Upper lobe of right lung (tissue), 1 donor: ENCODE data around the gene FLAD1. TPM values are rescaled to one million over a fixed set of nuclear protein-coding genes. Genes with fewer than 3 reads are reported as not detected.
"Not testable (repeated sequence)": the region's sequence is repeated elsewhere in the genome, so short reads cannot be mapped to it uniquely, and the experiment has no call there.

Experiments used
- ATAC-seq: fragments of 200-7000 bp; cut with Tn5 transposase; one replicate; pipeline ENCODE4 v1.9.1; 2020; ENCODE audit warnings: mild to moderate bottlenecking, moderate library complexity
- DNase-seq: peaks from one replicate; pipeline ENCODE4 v3.0.0-alpha.2; 2020
- H3K27ac ChIP-seq: fragments of 200-600 bp; one replicate; pipeline ENCODE4 v1.8.0; 2022
- H3K27me3 ChIP-seq: fragments of 200-600 bp; one replicate; pipeline ENCODE4 v1.8.0; 2022; ENCODE audit warnings: mild to moderate bottlenecking
- H3K36me3 ChIP-seq: fragments of 200-600 bp; one replicate; pipeline ENCODE4 v1.8.0; 2022
- H3K4me1 ChIP-seq: fragments of 200-600 bp; one replicate; pipeline ENCODE4 v1.8.0; 2022
- H3K4me3 ChIP-seq: fragments of 200-600 bp; one replicate; pipeline ENCODE4 v1.8.0; 2022; ENCODE audit warnings: mild to moderate bottlenecking
- H3K9me3 ChIP-seq: fragments of 200-600 bp; one replicate; pipeline ENCODE4 v1.8.0; 2022
- intact Hi-C: fragments of 100-400 bp; cut with DNase I; formaldehyde crosslinking; loops from one replicate; pipeline ENCODE4 v1.11.0; 2022
- total RNA-seq: library from RNA; stranded (reverse); fragmentation: NEBNext Ultra II Directional; extraction: Animal tissue kit (Norgen Biotek cat#: 25700); gene quantifications from one replicate; pipeline ENCODE4 v1.2.1, GENCODE V29; 2021
- TF ChIP-seq, protein P1 (sequence below): fragments of 200-600 bp; IDR thresholded peaks from one replicate; pipeline ENCODE4 v1.8.0; 2022; ENCODE audit warnings: antibody characterized with exemption
- donor health status: DM: no; HTN: yes; CAD: no; lungs with severe emphysema.

FLAD1 gene
- total RNA-seq, 1 donor from 2014 or later: 29.0 TPM

GRCh38 chr1:154995301-154995983 is 12.3 kb downstream of the FLAD1 start:
- H3K9me3 ChIP-seq, H3K27me3 ChIP-seq, H3K4me3 ChIP-seq, H3K27ac ChIP-seq, intact Hi-C loops: not testable (repeated sequence)
- peak; percentile 7 for ATAC-seq
- H3K36me3 ChIP-seq: peaks cover 12% of the 10 kb centered on the region
- H3K4me1 ChIP-seq: peaks cover 17% of the 10 kb centered on the region
- peak; percentile 63 for DNase-seq
- TF ChIP-seq, protein P1, sequence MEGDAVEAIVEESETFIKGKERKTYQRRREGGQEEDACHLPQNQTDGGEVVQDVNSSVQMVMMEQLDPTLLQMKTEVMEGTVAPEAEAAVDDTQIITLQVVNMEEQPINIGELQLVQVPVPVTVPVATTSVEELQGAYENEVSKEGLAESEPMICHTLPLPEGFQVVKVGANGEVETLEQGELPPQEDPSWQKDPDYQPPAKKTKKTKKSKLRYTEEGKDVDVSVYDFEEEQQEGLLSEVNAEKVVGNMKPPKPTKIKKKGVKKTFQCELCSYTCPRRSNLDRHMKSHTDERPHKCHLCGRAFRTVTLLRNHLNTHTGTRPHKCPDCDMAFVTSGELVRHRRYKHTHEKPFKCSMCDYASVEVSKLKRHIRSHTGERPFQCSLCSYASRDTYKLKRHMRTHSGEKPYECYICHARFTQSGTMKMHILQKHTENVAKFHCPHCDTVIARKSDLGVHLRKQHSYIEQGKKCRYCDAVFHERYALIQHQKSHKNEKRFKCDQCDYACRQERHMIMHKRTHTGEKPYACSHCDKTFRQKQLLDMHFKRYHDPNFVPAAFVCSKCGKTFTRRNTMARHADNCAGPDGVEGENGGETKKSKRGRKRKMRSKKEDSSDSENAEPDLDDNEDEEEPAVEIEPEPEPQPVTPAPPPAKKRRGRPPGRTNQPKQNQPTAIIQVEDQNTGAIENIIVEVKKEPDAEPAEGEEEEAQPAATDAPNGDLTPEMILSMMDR: peak; percentile 41

DNA sequence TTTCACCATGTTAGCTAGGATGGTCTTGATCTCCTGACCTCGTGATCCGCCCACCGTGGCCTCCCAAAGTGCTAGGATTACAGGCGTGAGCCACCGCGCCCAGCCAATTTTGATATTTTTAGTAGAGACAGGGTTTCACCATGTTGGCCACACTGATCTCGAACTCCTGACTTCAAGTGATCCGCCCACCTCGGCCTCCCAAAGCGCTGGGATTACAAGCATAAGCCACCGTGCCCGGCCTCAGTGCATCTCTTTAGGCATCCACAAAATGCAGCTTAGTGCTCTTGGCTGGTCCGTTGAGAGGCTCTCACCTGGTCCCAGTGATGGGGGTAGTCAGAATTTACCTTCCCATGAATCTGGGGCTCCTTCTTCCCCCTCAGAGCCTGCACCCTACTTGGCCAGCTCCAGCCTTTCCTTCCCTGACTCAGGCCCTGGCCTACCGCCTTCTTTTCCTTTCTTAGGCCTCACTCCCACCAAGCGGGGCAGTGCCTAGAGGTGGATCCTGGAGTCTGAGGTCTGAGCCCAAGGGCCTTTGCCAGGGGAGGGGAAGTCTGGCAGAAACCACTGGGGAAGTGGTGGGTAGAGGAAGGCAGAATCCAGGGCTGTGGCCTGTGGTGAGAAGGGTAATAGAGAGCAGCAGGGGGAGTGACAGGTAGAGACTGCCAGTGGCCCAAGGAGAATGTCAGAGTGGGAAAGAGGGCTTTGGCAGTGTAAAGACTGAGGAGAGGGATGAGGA is 14.0 kb downstream of the FLAD1 start:
- H3K27me3 ChIP-seq: no peaks in the 10 kb centered on the region
- no peak overlapping the region for H3K27ac ChIP-seq
- TF ChIP-seq, protein P1: no peak
- H3K4me3 ChIP-seq: no peak overlapping the region
- ATAC-seq (no peak), DNase-seq (peak; percentile 55)
- H3K9me3 ChIP-seq: no peaks in the 10 kb centered on the region
- no peaks in the 10 kb centered on the region for H3K36me3 ChIP-seq
- intact Hi-C loops: no loop called here
- H3K4me1 ChIP-seq: peaks cover 17% of the 10 kb centered on the region

GRCh38 chr1:154998201-154998780 is 15.1 kb downstream of the FLAD1 start:
- no peak for ATAC-seq

DNA sequence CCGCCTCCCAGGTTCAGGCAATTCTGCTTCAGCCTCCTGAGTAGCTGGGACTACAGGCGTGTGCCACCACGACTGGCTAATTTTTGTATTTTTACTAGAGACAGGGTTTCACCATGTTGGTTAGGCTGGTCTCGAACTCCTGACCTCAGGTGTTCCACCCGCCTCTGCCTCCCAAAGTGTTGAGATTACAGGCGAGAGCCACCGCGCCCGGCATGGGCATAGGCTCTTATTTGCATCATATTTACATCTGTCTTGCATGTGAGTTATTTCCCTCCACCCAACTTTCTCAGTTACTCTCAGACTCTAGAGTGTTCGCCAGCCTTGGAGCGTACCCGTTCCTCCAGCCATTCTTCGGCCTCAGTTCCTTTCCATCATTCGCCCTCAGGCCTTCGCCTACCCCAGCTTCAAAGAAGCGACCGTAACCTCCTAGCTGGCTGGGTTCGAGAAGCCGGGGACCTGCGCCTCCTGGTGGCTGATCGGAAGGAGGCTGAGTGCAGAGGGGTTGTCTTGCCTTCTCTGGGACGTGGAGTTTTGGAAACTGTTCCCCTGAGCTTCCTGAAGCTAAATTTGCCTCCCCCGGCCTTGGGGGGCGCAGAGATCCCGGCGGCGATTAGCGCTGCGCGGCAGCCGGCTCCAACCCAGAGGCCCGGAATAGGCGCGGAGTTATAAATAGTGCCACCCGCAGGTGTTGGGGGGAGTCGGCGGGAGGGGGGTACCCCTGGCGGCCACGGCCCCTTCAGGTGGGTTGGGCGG is 15.8 kb downstream of the FLAD1 start:
- no peaks in the 10 kb centered on the region for H3K9me3 ChIP-seq
- DNase-seq (peak; percentile 86), ATAC-seq (no peak)
- peak overlapping the region; percentile 88 for H3K4me3 ChIP-seq
- peaks cover 18% of the 10 kb centered on the region for H3K4me1 ChIP-seq
- TF ChIP-seq, protein P1: peak; percentile 81
- H3K27me3 ChIP-seq: no peaks in the 10 kb centered on the region
- H3K36me3 ChIP-seq: no peaks in the 10 kb centered on the region
- intact Hi-C loops: no loop called here
- H3K27ac ChIP-seq: peak overlapping the region; percentile 90

More at GRCh38 chr1:154998201-154998780, 15.1 kb downstream of the FLAD1 start:
- peak; percentile 37 for DNase-seq
- no peaks in the 10 kb centered on the region for H3K36me3 ChIP-seq
- H3K9me3 ChIP-seq: no peaks in the 10 kb centered on the region
- TF ChIP-seq, protein P1: no peak
- no peak overlapping the region for H3K4me3 ChIP-seq
- H3K27ac ChIP-seq: no peak overlapping the region
- peaks cover 17% of the 10 kb centered on the region for H3K4me1 ChIP-seq
- no peaks in the 10 kb centered on the region for H3K27me3 ChIP-seq
- intact Hi-C loops: no loop called here

DNA sequence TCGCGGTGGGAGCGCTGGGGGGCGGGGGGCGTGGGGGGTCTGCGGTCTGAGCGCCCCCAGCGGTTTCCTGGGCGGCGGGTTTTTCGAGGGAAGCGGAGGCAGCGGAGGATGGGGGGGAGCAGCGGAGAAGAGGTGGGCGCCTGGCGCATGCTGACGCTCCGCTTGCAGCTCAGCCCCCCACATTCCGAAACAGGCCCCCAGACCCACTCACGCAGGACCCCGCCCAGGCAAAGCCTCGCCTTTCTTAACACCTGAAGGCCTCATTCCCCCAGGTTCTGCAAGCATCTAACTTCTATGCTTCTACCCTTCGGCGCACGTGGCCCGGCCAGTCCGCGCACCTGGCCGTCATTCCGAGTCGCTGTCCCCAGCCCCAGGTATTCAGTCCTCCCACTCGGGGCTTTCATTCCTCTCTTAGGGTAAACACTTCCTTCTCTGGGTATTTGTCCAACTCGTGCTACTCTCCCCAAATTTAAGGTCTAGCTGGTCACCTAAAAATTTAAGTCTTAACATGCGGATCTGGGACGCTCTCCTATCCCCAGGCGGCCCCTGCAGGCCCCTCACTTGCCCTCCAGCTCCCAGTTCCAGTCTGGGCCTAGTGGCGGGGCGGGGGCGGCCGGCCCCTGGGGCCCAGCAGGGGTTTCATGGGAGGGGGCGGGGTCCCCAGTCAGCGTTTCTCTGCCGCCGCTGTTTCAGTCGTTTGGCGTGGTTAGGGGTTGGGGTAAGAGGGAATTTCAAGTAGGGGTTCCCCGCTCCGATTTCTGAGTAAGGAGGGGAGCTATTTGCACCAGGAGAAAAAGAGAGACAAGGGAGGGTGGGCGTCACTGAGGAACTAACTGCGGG is 16.6 kb downstream of the FLAD1 start:
- Histone ChIP-seq H3K27ac (peak overlapping the region; percentile 90), H3K4me3 (peak overlapping the region; percentile 88), H3K9me3 (no peaks in the 10 kb centered on the region), H3K27me3 (no peaks in the 10 kb centered on the region), H3K4me1 (peaks cover 26% of the 10 kb centered on the region), H3K36me3 (no peaks in the 10 kb centered on the region)
- no peak for ATAC-seq
- TF ChIP-seq, protein P1: no peak
- peak; percentile 75 for DNase-seq
- intact Hi-C loops: no loop called here
